H1 (cell line): Measurements from ENCODE around the gene TMEM221. TPM values are rescaled to one million over a fixed set of nuclear protein-coding genes. Genes with fewer than 3 reads are reported as not detected.
A peak's percentile ranks its signal among the peaks of the same experiment; 100 is the strongest.

ENCODE experiments used
- CTCF ChIA-PET: fragments of 300-600 bp; sonication (Branson Sonifier 250); formaldehyde crosslinking; loops from one replicate; lab custom pipeline; 2021; ENCODE audit not compliant: partially characterized antibody; lab: Charles Lee
- POLR2A ChIA-PET: fragments of 300-600 bp; sonication (Branson Sonifier 250); formaldehyde crosslinking; loops from one replicate; lab custom pipeline; 2021; ENCODE audit warnings: inconsistent platforms; ENCODE audit not compliant: partially characterized antibody; lab: Charles Lee
- DNase-seq, 2 experiments: peaks; one replicate each; pipeline versions ENCODE4 v3.0.0 to v3.0.0-alpha.2; 2010 to 2022; ENCODE audit warnings: low spot score in 2 of 2, low read depth in 1 of 2, mixed read lengths in 1 of 2
- FAIRE-seq: peaks from 2 replicates; lab custom pipeline; 2011; peaks lifted over from hg19 to GRCh38; lab: Jason Lieb, UNC
- H2AFZ ChIP-seq: 2 replicates; pipeline ENCODE4 v1.8.1; 2012; ENCODE audit warnings: low read length, inconsistent platforms
- H2AK5ac ChIP-seq: 2 replicates; pipeline ENCODE4 v1.6.1; 2013; ENCODE audit warnings: low read depth, low read length
- H2BK120ac ChIP-seq: replicated peaks from 2 replicates; pipeline ENCODE3; 2013; ENCODE audit warnings: low read depth, low read length, inconsistent platforms
- H2BK12ac ChIP-seq: 2 replicates; pipeline ENCODE4 v1.6.1; 2013; ENCODE audit warnings: low read depth, low read length
- H2BK15ac ChIP-seq: 2 replicates; pipeline ENCODE4 v1.6.1; 2013; ENCODE audit warnings: low read length
- H2BK20ac ChIP-seq: 2 replicates; pipeline ENCODE4 v1.6.1; 2013; ENCODE audit warnings: low read length
- H2BK5ac ChIP-seq: 2 replicates; pipeline ENCODE4 v1.6.1; 2013; ENCODE audit warnings: low read depth, low read length
- H3K14ac ChIP-seq: 2 replicates; pipeline ENCODE4 v1.6.1; 2013; ENCODE audit warnings: inconsistent platforms; ENCODE audit not compliant: insufficient read length
- H3K18ac ChIP-seq: 2 replicates; pipeline ENCODE4 v1.6.1; 2013; ENCODE audit warnings: low read length; ENCODE audit errors: extremely low read depth
- H3K23ac ChIP-seq: 2 replicates; pipeline ENCODE4 v1.6.1; 2013; ENCODE audit warnings: inconsistent platforms; ENCODE audit not compliant: insufficient read length
- H3K23me2 ChIP-seq: 2 replicates; pipeline ENCODE4 v1.6.1; 2013; ENCODE audit warnings: low read depth, low read length
- H3K27ac ChIP-seq: 2 replicates; pipeline ENCODE4 v1.6.1; 2011; ENCODE audit warnings: low read depth, low read length, inconsistent platforms
- H3K27me3 ChIP-seq, 4 experiments: replicated peaks in 1 of 4; 1 replicate in 1 of 4; 2 replicates in 3 of 4; pipeline versions ENCODE4 v1.6.1 to v1.8.1; 2011 to 2013; ENCODE audit warnings: low read length in 3 of 4, mild to moderate bottlenecking in 3 of 4, inconsistent platforms in 2 of 4, mixed read lengths in 2 of 4, moderate library complexity in 1 of 4; ENCODE audit not compliant: control insufficient read depth in 3 of 4, insufficient read depth in 3 of 4; ENCODE audit errors: extremely low read depth in 1 of 4
- H3K36me3 ChIP-seq, 4 experiments: 2 replicates each; pipeline versions ENCODE4 v1.6.1 to v1.8.1; 2011 to 2013; ENCODE audit warnings: mild to moderate bottlenecking in 4 of 4, low read length in 3 of 4, moderate library complexity in 2 of 4, control low read depth in 1 of 4, inconsistent platforms in 1 of 4; ENCODE audit not compliant: insufficient read depth in 4 of 4, control insufficient read depth in 2 of 4
- H3K4ac ChIP-seq: replicated peaks from 2 replicates; pipeline ENCODE3; 2013; ENCODE audit warnings: low read length, low read depth, mixed read lengths, inconsistent platforms; ENCODE audit not compliant: insufficient read length
- H3K4me1 ChIP-seq, 4 experiments: replicated peaks in 1 of 4; 1 replicate in 1 of 4; 2 replicates in 3 of 4; pipeline versions ENCODE4 v1.6.1 to v1.8.1; 2011 to 2013; ENCODE audit warnings: low read length in 3 of 4, inconsistent platforms in 2 of 4, mixed read lengths in 1 of 4; ENCODE audit not compliant: insufficient read depth in 4 of 4, control insufficient read depth in 3 of 4
- H3K4me2 ChIP-seq, 2 experiments: 2 replicates each; pipeline versions ENCODE4 v1.6.1 to v1.8.1; 2011 to 2013; ENCODE audit warnings: low read depth in 2 of 2, low read length in 2 of 2, control low read depth in 1 of 2, inconsistent platforms in 1 of 2, mild to moderate bottlenecking in 1 of 2; ENCODE audit not compliant: insufficient read depth in 1 of 2
- H3K4me3 ChIP-seq, 4 experiments: fragments of 200-600, 300-600 bp in 1 of 4; sonication (generic), shearing (Covaris generic), sonication (Bioruptor Twin) in 1 of 4; 2 replicates each; pipeline versions ENCODE4 v1.5.1 to v1.8.1; 2011 to 2016; ENCODE audit warnings: low read length in 4 of 4, low read depth in 3 of 4, control low read depth in 2 of 4, inconsistent platforms in 2 of 4, mild to moderate bottlenecking in 2 of 4, mixed read lengths in 1 of 4, moderate library complexity in 1 of 4; ENCODE audit not compliant: insufficient read depth in 2 of 4; ENCODE audit errors: extremely low read depth in 1 of 4
- H3K56ac ChIP-seq: replicated peaks from 2 replicates; pipeline ENCODE3; 2013; ENCODE audit warnings: low read depth, mild to moderate bottlenecking, mixed read lengths, low read length, inconsistent platforms; ENCODE audit not compliant: insufficient read length
- H3K79me1 ChIP-seq: 2 replicates; pipeline ENCODE4 v1.6.1; 2013; ENCODE audit warnings: low read depth, low read length, control low read depth
- H3K79me2 ChIP-seq, 2 experiments: 2 replicates each; pipeline versions ENCODE4 v1.6.1 to v1.8.1; 2012 to 2013; ENCODE audit warnings: low read length in 2 of 2, mild to moderate bottlenecking in 2 of 2, inconsistent platforms in 1 of 2; ENCODE audit not compliant: insufficient read depth in 2 of 2, control insufficient read depth in 1 of 2
- H3K9ac ChIP-seq, 4 experiments: replicated peaks in 1 of 4; 1 replicate in 1 of 4; 2 replicates in 3 of 4; pipeline versions ENCODE4 v1.6.1 to v1.8.1; 2011 to 2013; ENCODE audit warnings: low read depth in 3 of 4, low read length in 3 of 4, control low read depth in 2 of 4, mild to moderate bottlenecking in 2 of 4, moderate library complexity in 2 of 4, inconsistent platforms in 1 of 4; ENCODE audit errors: extremely low read depth in 1 of 4
- H3K9me3 ChIP-seq, 2 experiments: 2 replicates each; pipeline versions ENCODE4 v1.6.1 to v1.8.1; 2012 to 2013; ENCODE audit warnings: mild to moderate bottlenecking in 2 of 2, moderate library complexity in 2 of 2, control low read depth in 1 of 2, inconsistent platforms in 1 of 2, low read depth in 1 of 2, low read length in 1 of 2, mixed read lengths in 1 of 2; ENCODE audit not compliant: insufficient read depth in 2 of 2
- H4K20me1 ChIP-seq, 2 experiments: replicated peaks in 1 of 2; 2 replicates each; pipeline versions ENCODE3 to v1.8.1; 2011 to 2013; ENCODE audit warnings: inconsistent platforms in 2 of 2, low read length in 2 of 2, mild to moderate bottlenecking in 1 of 2; ENCODE audit not compliant: insufficient read depth in 2 of 2, control insufficient read depth in 1 of 2
- H4K5ac ChIP-seq: 2 replicates; pipeline ENCODE4 v1.6.1; 2013; ENCODE audit warnings: low read length, low read depth, mixed read lengths, inconsistent platforms; ENCODE audit not compliant: insufficient read length
- H4K8ac ChIP-seq: 2 replicates; pipeline ENCODE4 v1.8.0; 2013; ENCODE audit warnings: mild to moderate bottlenecking, moderate library complexity, low read length, inconsistent platforms; ENCODE audit not compliant: insufficient read depth; ENCODE audit errors: extremely low read depth
- H4K91ac ChIP-seq: replicated peaks from 2 replicates; pipeline ENCODE3; 2013; ENCODE audit warnings: low read length, mixed read lengths, inconsistent platforms; ENCODE audit not compliant: insufficient read length
- ASH2L ChIP-seq: fragments of 200-600, 300-600 bp; sonication (generic); IDR thresholded peaks from one replicate; pipeline ENCODE4 v1.7.1; 2017; ENCODE audit warnings: low read length
- JUN ChIP-seq: IDR thresholded peaks from 2 replicates; pipeline ENCODE4 v1.6.1; 2011; ENCODE audit warnings: low read depth, mild to moderate bottlenecking, improper control_type of control experiment, low read length
- KDM1A ChIP-seq: fragments of 200-600, 300-600 bp; sonication (generic); IDR thresholded peaks from 2 replicates; pipeline ENCODE4 v1.7.1; 2016; ENCODE audit warnings: mild to moderate bottlenecking, low read length, borderline replicate concordance
- RBBP5 ChIP-seq: IDR thresholded peaks from 2 replicates; pipeline ENCODE4 v1.7.1; 2012; ENCODE audit warnings: low read depth, mild to moderate bottlenecking, inconsistent platforms, low read length, moderate library complexity, borderline replicate concordance
- SAP30 ChIP-seq: fragments of 300-600 bp; sonication (generic); IDR thresholded peaks from 2 replicates; pipeline ENCODE4 v1.7.1; 2012; ENCODE audit warnings: low read length, moderate library complexity, mild to moderate bottlenecking, inconsistent platforms; ENCODE audit not compliant: insufficient read depth, insufficient replicate concordance
- WGBS, 2 experiments: shearing (Covaris generic) in 1 of 2; methylation state at CpG; one replicate each; pipeline versions ENCODE4 v1.1.6 to v1.1.7; 2013 to 2015; ENCODE audit warnings: low lambda C conversion rate in 2 of 2, mixed read lengths in 2 of 2, inconsistent platforms in 1 of 2, low coverage in 1 of 2, missing lambda C conversion rate in 1 of 2; ENCODE audit not compliant: insufficient replicate concordance in 2 of 2, insufficient coverage in 1 of 2, insufficient read length in 1 of 2; ENCODE audit errors: extremely low coverage in 1 of 2, missing lambda C conversion rate in 1 of 2; 5-methylcytosine and 5-hydroxymethylcytosine counted together
- polyA plus RNA-seq, 7 experiments: library from polyadenylated mRNA; depleted of rRNA in 3 of 7; stranded (reverse) in 5 of 7; unstranded in 2 of 7; fragments of >200 nt in 5 of 7; fragments of 200-250 nt in 2 of 7; gene quantifications; 1 replicate in 5 of 7; 2 replicates in 1 of 7; 4 replicates in 1 of 7; pipeline versions ENCODE4 v1.2.1 to v1.2.3, GENCODE V29; 2011 to 2013; ENCODE audit warnings: missing spikeins in 2 of 7, mixed read lengths in 2 of 7
- total RNA-seq: library from RNA; stranded (reverse); fragmentation: NEBNext Ultra II Directional; extraction: Animal tissue kit (Norgen Biotek cat#: 25700); gene quantifications from 2 replicates; pipeline ENCODE4 v1.2.1, GENCODE V29; 2021

Gene TMEM221
- total and polyA plus RNA-seq, 2 of the 8 experiments (the other 6 are each of a cell fraction or from before 2014, with no cell fraction given), result 1.4 to 2.0 TPM

- Histone ChIP-seq H4K5ac (no peak overlapping the region), H3K27me3 (peaks cover 0 to 11% (median 5%) of the 10 kb centered on the region in 4 experiments; a peak in 3 of 7 replicates), H4K20me1 (no peaks in the 10 kb centered on the region), H3K9me3 (no peaks in the 10 kb centered on the region), H3K18ac (no peak overlapping the region), H2BK20ac (no peak overlapping the region), H2BK5ac (no peak overlapping the region), H3K14ac (no peak overlapping the region), H3K9ac (0 out of 7 replicates have a peak overlapping the region, but pooled peaks of 1 of the 4 experiments have one; percentile 6), H2BK15ac (no peak overlapping the region), H2AK5ac (peak overlapping the region; percentile 80; the same call in 1 of the 2 replicates), H2BK120ac (no peak overlapping the region), H3K27ac (no peak overlapping the region), H3K4me1 (peaks cover 0 to 20% (median 8%) of the 10 kb centered on the region in 4 experiments; a peak in 5 of 7 replicates), H3K79me1 (no peaks in the 10 kb centered on the region), H3K23me2 (peaks cover 16% of the 10 kb centered on the region; the same call in 1 of the 2 replicates), H3K4me3 (peak overlapping the region; percentile 70 to 84 (median 76); a peak in 7 of 8 replicates), H3K4ac (no peak overlapping the region), H3K4me2 (peak overlapping the region; percentile 89 to 91), H3K23ac (no peak overlapping the region), H2AFZ (peak overlapping the region; percentile 43; the same call in 1 of the 2 replicates), H2BK12ac (no peak overlapping the region), H3K36me3 (no peaks in the 10 kb centered on the region), H3K79me2 (no peaks in the 10 kb centered on the region), H3K56ac (no peak overlapping the region), H4K91ac (no peak overlapping the region), H4K8ac (no peak overlapping the region)
- TF ChIP-seq ASH2L (no peak), KDM1A (0 out of 2 replicates have a peak, but pooled peaks have one; percentile 20), JUN (no peak), SAP30 (no peak), RBBP5 (no peak)
- no peak for FAIRE-seq
- ChIA-PET CTCF (interaction anchor here (0.8 to 4.3 kb wide), 11 partner anchors 14 to 138 kb away, joined by 3 to 39 read pairs (median 3); partner anchors contain the start of gene CCDC194), POLR2A (interaction anchor here (0.6 to 1.1 kb wide), 3 partner anchors 10 to 44 kb away, joined by 3 read pairs; no protein-coding TSS in a partner anchor)
- no peak for DNase-seq
- WGBS, 2 experiments, result 68% methylated on average over 22 of the region's 25 CpGs; no CpG with 5 or more reads in 1 of the 2 experiments
Observed at GRCh38 chr19:17468302-17469091, 20.0 kb upstream of the TMEM221 start.
